GM10847 (cell line): ENCODE measurements around the gene OR52N2.

Experiments used
- POLR2A ChIP-seq: IDR thresholded peaks from 2 replicates; pipeline ENCODE4 v1.6.1; 2011; ENCODE audit not compliant: insufficient read length; ENCODE audit errors: extremely low read depth

OR52N2 gene

GRCh38 chr11:5808500-5809121, at the start of gene OR52N2:
OR52N2 (plus strand) TSS chr11:5808924; CDS start chr11:5820336, 11,412 bp downstream.
- no peak for TF ChIP-seq POLR2A

DNA sequence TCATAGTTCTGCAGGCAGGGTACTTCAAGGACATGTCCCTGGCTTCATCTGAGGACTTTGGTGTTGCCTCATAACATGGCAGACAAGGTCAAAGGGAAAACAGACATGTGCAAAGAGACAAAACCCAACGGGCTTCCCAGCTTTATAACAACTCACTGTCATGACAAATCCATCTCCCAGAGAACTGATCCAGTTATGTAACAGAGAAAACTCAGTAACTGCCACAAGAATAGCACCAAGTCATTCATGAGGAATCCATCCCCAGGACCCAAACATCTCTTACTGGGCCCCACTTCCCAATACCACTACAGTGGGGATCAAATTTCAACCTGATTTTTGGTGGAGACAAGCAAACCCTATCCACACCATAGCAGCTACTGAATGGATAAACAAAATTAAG, 41.7 kb upstream of the OR52N2 start:
- no peak for TF ChIP-seq POLR2A

- TF ChIP-seq POLR2A: no peak
These were observed 25.5 kb upstream of the OR52N2 start, which contains the start of gene OR52N5 for GRCh38 chr11:5783255-5783654. OR52N5 (minus strand) TSS chr11:5783355; CDS start chr11:5778634, 4,721 bp downstream.

DNA sequence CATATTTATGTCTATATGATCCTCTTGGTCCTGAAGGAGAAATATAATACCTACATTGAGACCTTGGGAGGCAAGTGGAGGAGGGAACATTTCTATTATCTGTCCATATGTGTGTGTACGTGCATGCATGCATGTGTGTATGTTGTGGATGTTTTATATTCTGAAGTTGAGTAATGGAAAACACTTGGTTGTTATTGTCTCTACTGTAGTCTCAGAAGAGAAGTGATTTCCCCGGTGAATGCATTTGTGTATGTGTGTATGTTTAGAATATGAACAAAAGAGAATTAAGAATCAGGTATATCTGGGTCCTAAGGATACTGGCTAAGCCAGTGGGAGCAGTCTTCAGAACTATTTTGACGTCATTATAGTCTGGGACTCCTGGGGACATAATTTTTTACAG, 17.6 kb upstream of the OR52N2 start, which contains the start of gene OR52N1:
Gene OR52N1, minus strand, starts transcription at position 101 of the 400 bp plus-strand sequence. CDS start 2,449 bp downstream, outside the sequence.
- TF ChIP-seq POLR2A: no peak

- TF ChIP-seq POLR2A: no peak
These were observed 12.2 kb upstream of the OR52N2 start for GRCh38 chr11:5796541-5796940.

- TF ChIP-seq POLR2A: no peak
These were observed 4.7 kb upstream of the OR52N2 start for GRCh38 chr11:5803982-5804381.

- TF ChIP-seq POLR2A: no peak
These were observed 1.1 kb upstream of the OR52N2 start for GRCh38 chr11:5807580-5807979.

GRCh38 chr11:5809122-5809519, 397 bp downstream of the OR52N2 start:
- no peak for TF ChIP-seq POLR2A

- TF ChIP-seq POLR2A: no peak
These were observed 1.4 kb downstream of the OR52N2 start for GRCh38 chr11:5809905-5810795.

DNA sequence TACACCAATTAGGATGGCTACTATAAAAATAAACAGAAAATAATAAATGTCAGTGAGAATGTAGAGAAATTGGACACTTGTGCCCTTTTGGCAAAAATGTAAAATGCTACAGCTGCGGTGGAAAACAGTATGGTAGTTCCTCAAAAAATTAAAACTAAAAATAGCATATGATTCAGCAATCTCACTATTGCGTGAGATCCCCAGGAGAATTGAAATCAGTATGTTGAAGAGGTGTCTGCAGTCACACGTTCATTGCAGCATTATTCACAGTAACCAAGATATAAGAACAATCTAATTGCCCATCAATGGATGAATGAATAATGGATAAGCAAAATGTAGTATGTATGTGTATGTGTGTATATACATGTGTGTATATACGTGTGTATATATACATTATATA, 6.8 kb downstream of the OR52N2 start:
- TF ChIP-seq POLR2A: no peak

- TF ChIP-seq POLR2A: no peak
These were observed 9.6 kb downstream of the OR52N2 start for GRCh38 chr11:5818245-5818886.

DNA sequence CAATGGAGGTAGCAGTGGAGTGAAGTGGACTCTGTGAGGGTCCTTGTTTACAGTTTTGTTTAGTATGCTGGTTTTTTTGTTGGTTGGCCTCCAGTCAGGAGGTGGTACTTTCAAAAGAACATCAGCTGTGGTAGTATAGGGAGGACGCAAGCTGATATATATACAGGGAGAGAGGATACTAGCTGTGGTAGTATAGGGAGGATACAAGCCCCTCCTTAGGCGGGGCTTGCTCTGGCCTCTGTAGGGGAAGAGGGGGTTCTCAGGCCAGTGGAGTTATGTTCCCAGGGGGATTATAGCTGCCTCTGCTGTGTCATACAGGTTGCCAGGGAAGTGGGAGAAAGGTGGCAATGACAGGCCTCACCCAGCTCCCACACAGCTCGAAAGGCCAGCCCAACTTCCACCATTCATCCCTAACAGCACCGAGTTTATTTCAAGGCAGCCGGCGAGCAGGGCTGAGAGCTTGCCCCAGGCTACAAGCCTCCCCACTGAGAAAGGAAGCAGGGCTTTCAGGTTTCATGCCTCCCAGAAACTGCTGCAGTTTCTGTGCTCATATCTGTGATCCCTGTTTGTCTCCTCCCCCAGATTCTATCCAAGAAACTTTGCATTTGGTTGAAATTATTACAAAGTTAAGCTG, 22.6 kb downstream of the OR52N2 start:
- no peak for TF ChIP-seq POLR2A

GRCh38 chr11:5833446-5833845, 24.7 kb downstream of the OR52N2 start:
- TF ChIP-seq POLR2A: no peak

- TF ChIP-seq POLR2A: no peak
These were observed 29.0 kb downstream of the OR52N2 start for GRCh38 chr11:5837695-5838094.

- no peak for TF ChIP-seq POLR2A
These were observed 33.1 kb downstream of the OR52N2 start, which contains the start of gene OR52E6 for GRCh38 chr11:5841797-5842196. OR52E6 (minus strand) TSS chr11:5841897; CDS start chr11:5841897, 0 bp downstream.
